Testis (tissue), 3 donors: ENCODE results near the gene LHX3. TPM values are rescaled to one million over a fixed set of nuclear protein-coding genes. Genes with fewer than 3 reads are reported as not detected.

Experiments
- DNase-seq: peaks from one replicate; pipeline ENCODE4 v3.0.0-alpha.2; 2019
- H3K27ac ChIP-seq, 2 donors: fragments of 200-600 bp; sonication (generic); one replicate each; pipeline ENCODE4 v1.5.1; 2019
- H3K27me3 ChIP-seq: fragments of 200-600 bp; sonication (generic); one replicate; pipeline ENCODE4 v1.5.1; 2019
- H3K36me3 ChIP-seq: fragments of 200-600 bp; sonication (generic); one replicate; pipeline ENCODE4 v1.5.1; 2017; ENCODE audit warnings: low read depth; ENCODE audit errors: missing control alignments
- H3K4me1 ChIP-seq: fragments of 200-600 bp; sonication (generic); one replicate; pipeline ENCODE4 v1.5.1; 2019
- H3K4me3 ChIP-seq, 2 donors: fragments of 200-600 bp; sonication (generic); one replicate each; pipeline ENCODE4 v1.5.1; 2017 to 2019
- H3K9me3 ChIP-seq: fragments of 200-600 bp; sonication (generic); one replicate; pipeline ENCODE4 v1.5.1; 2017
- POLR2A ChIP-seq: fragments of 450-650 bp; IDR thresholded peaks from one replicate; pipeline ENCODE4 v1.6.1; 2017; ENCODE audit warnings: antibody characterized with exemption, mild to moderate bottlenecking, moderate library complexity
- WGBS, 2 donors: methylation state at CpG; one replicate each; pipeline ENCODE4 v1.1.5; 2018; 5-methylcytosine and 5-hydroxymethylcytosine counted together
- intact Hi-C: fragments of 100-400 bp; cut with DNase I; formaldehyde crosslinking; loops from one replicate; pipeline ENCODE4 v1.15.1; 2023; ENCODE audit warnings: low total_unique reads
- polyA plus RNA-seq: library from polyadenylated mRNA; stranded (reverse); fragments of 350-450 nt; fragmentation: Illumina TruSeq; extraction: RNeasy Lipid Tissue Mini Kit (QIAGEN cat#74804); gene quantifications from one replicate; pipeline ENCODE4 v1.2.3, GENCODE V29; 2014; ENCODE audit warnings: low read depth, low replicate concordance; ENCODE audit not compliant: insufficient read depth
- total RNA-seq, 2 donors: library from RNA; depleted of rRNA; stranded (reverse); fragments of >200 nt; gene quantifications; one replicate each; pipeline ENCODE4 v1.2.3, GENCODE V29; 2016
- TF ChIP-seq, protein P1 (sequence below), 3 experiments: fragments of 450-650 bp in 2 of 3; fragments of 200-600 bp in 1 of 3; sonication (generic) in 1 of 3; IDR thresholded peaks; one replicate each; pipeline ENCODE4 v1.5.1; 2016 to 2019; ENCODE audit warnings: antibody characterized with exemption in 3 of 3, mild to moderate bottlenecking in 2 of 3, moderate library complexity in 1 of 3

The LHX3 gene
- total and polyA plus RNA-seq, 3 donors from 2014 or later, result 0.55 to 0.62 TPM; not detected in 1

DNA sequence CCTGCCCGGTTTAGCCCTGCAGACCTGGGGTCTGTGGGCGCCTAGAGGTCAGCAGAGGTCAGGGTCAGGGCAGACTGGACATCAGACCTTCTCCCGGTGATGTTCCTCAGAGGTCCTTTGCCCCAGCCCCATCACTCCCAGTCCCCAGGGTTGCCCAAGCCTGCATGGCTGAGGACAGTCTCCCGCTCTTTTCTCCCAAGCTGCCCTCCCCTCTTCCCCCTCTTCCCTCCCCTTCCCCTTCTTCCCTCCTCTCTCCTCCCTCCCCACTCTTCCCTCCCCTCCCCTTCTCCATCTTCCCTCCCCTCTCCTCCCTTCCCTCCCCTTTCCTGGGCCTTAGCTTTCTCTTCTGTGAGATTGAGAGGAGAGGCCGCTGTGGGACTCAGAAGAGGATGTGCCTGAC lies 10.4 kb downstream of the LHX3 start:
- H3K36me3 ChIP-seq, result no peaks in the 10 kb centered on the region
- no peak overlapping the region for H3K4me3 ChIP-seq
- DNase-seq, result no peak
- no peaks in the 10 kb centered on the region for H3K9me3 ChIP-seq
- no peak overlapping the region for H3K27ac ChIP-seq
- H3K4me1 ChIP-seq, result peaks cover 8% of the 10 kb centered on the region
- WGBS, 2 donors, result 27% methylated on average over 5 of the region's 5 CpGs
- intact Hi-C loops, result no loop called here
- no peak for TF ChIP-seq POLR2A
- no peaks in the 10 kb centered on the region for H3K27me3 ChIP-seq

DNA sequence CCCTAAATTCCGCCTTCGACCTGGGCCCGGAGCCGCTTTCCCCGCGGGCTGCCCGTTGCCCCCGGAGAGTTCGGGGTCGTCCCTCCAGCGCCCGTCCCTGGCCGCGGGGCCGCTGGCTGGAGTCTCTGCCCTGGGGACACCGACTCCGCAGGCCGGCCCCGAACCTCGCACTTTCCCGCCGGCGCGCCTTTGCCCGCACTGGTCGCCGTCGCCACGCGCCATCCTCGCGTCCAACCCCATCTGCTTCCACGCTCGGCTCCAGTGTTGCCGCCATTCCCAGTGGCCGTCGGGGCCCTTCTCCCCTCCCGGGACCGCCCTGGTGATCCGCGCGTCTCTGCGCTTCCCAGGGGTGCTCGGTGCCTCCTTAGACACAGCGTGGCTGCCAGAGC lies 11.0 kb downstream of the LHX3 start:
- H3K4me1 ChIP-seq, result peaks cover 8% of the 10 kb centered on the region
- TF ChIP-seq, protein P1, sequence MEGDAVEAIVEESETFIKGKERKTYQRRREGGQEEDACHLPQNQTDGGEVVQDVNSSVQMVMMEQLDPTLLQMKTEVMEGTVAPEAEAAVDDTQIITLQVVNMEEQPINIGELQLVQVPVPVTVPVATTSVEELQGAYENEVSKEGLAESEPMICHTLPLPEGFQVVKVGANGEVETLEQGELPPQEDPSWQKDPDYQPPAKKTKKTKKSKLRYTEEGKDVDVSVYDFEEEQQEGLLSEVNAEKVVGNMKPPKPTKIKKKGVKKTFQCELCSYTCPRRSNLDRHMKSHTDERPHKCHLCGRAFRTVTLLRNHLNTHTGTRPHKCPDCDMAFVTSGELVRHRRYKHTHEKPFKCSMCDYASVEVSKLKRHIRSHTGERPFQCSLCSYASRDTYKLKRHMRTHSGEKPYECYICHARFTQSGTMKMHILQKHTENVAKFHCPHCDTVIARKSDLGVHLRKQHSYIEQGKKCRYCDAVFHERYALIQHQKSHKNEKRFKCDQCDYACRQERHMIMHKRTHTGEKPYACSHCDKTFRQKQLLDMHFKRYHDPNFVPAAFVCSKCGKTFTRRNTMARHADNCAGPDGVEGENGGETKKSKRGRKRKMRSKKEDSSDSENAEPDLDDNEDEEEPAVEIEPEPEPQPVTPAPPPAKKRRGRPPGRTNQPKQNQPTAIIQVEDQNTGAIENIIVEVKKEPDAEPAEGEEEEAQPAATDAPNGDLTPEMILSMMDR (IDR thresholded peaks at IDR 0.05), result no peak
- no peak for TF ChIP-seq POLR2A
- no peaks in the 10 kb centered on the region for H3K27me3 ChIP-seq
- intact Hi-C loops, result no loop called here
- no peak for DNase-seq
- no peaks in the 10 kb centered on the region for H3K36me3 ChIP-seq
- no peaks in the 10 kb centered on the region for H3K9me3 ChIP-seq
- H3K27ac ChIP-seq, result no peak overlapping the region
- peak overlapping the region in 1 of 2 donors; percentile 12 for H3K4me3 ChIP-seq
- WGBS, 2 donors, result 0 to 1% methylated on average over 8 to 25 of the region's 45 CpGs

DNA sequence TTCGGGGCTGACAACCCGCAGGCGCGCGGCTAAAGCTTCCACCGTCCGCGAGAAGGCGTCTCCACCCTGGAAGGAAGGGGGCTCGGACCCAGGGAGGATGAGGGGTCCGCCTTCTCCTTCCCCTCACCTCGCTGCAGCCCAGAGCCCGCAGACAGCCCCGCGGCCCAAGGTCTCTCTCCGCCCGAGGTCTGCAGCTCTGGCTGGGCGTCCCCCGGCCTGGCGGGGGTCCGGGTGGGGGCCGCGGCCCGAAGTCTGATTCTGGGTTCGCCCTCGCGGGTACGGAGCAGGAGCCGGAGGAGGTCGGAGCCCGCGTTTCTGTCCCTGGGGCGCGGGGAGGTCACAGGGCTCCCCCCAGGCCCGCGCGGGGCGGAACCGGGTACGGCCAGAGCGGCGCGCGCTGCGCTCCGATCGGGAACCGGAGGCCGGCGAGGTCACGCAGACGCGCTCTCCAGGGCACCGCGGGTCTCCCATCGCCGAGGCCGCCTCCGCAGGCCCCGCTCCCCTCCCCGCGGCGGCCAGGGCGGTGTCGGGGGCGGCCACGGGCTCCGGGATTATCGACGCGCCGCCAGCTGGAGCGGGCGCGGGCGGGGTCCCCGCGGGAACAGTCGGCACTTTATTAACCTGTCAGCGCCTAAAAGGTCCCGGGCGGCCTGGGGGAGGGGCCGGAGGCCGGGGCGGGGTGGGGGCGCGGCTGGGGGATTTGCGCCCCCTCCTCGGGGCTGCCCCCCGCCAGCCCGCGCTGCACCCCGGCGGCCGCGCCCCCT lies 11.6 kb downstream of the LHX3 start:
- H3K27ac ChIP-seq, result no peak overlapping the region
- WGBS, 2 donors, result 0% methylated on average over 30 of the region's 96 CpGs; no CpG with 5 or more reads in 1 of the 2 donors
- H3K4me3 ChIP-seq, result peak overlapping the region in 1 of 2 donors; percentile 12
- H3K4me1 ChIP-seq, result peaks cover 3% of the 10 kb centered on the region
- H3K9me3 ChIP-seq, result no peaks in the 10 kb centered on the region
- DNase-seq, result no peak
- H3K36me3 ChIP-seq, result no peaks in the 10 kb centered on the region
- TF ChIP-seq, protein P1 (IDR thresholded peaks at IDR 0.05), result no peak
- no peak for TF ChIP-seq POLR2A
- H3K27me3 ChIP-seq, result no peaks in the 10 kb centered on the region
- intact Hi-C loops, result no loop called here

DNA sequence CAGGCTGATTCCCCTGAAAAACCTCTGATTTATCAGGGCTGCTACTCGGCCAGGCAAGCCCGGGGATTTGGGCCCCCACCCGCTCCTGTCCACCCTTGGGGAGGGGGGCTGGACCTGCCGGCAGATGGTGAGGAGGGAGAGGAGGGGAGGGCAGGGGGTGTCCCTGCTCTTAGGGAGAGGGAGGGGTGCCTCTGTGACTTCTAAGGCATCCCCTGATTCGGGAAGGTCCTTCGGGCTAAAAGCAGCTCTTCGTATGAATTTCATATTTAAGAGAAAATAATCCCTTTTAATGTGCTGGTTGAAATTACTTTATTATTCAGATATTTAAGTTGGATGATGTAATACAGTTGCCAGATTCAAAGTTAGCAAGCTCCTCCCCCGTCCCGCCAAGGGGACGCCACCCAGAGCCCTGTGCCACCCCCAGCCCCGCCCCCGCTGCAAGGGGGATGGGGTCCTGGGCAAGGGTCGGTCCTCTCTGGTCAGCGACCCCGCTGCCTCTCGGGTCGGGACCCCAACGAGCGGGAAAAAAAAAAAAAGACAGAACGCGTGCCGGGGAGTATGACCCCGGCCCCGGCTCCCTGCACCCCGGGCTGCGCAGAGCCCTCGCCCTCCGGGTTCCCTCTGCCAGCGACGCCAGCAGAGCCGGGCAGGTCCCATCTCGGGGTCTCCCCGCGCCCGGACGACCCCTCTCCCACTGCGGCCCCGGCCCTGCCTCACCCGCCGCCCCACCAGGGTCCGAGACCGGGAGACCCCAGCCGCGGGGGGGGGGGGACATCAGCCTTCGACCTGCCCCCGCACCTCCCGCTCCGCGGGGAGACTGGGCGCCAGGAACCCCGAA lies 12.4 kb downstream of the LHX3 start:
- no peak for DNase-seq
- WGBS, 2 donors, result 2% methylated on average over 10 to 44 of the region's 51 CpGs
- H3K27ac ChIP-seq, result no peak overlapping the region
- H3K27me3 ChIP-seq, result no peaks in the 10 kb centered on the region
- TF ChIP-seq, protein P1 (IDR thresholded peaks at IDR 0.05), result no peak
- TF ChIP-seq POLR2A, result no peak
- H3K4me3 ChIP-seq, result peak overlapping the region in 1 of 2 donors; percentile 12
- intact Hi-C loops, result no loop called here
- no peaks in the 10 kb centered on the region for H3K4me1 ChIP-seq
- H3K36me3 ChIP-seq, result no peaks in the 10 kb centered on the region
- H3K9me3 ChIP-seq, result no peaks in the 10 kb centered on the region

DNA sequence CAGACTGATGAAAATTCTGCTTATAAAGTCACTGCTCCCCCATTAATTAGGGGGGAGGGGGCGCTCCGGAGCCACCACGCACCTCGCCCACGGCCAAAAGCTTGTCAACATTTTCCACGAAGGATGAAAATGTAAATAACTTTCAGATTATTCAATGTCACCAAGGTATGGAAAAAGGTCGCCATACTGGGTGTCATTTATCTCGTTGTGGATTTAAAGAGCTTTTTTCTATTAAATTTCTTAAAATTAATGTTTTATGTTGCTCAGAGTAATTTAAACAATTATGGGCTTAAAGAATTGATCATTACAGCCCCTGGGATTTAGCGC lies 13.0 kb downstream of the LHX3 start:
- no peak for DNase-seq
- intact Hi-C loops, result no loop called here
- no peak overlapping the region for H3K4me3 ChIP-seq
- H3K4me1 ChIP-seq, result no peaks in the 10 kb centered on the region
- 19 to 24% methylated on average over 9 of the region's 9 CpGs for WGBS, 2 donors
- no peak overlapping the region for H3K27ac ChIP-seq
- H3K36me3 ChIP-seq, result no peaks in the 10 kb centered on the region
- no peaks in the 10 kb centered on the region for H3K9me3 ChIP-seq
- H3K27me3 ChIP-seq, result no peaks in the 10 kb centered on the region
- TF ChIP-seq, protein P1 (IDR thresholded peaks at IDR 0.05), result no peak
